T47D (cell line): Measurements from ENCODE around the gene SCRN2.
A peak's percentile ranks its signal among the peaks of the same experiment; 100 is the strongest.

ENCODE experiments used
- DNase-seq, 2 experiments: peaks; one replicate each; pipeline versions ENCODE4 v3.0.0 to v3.0.0-alpha.2; 2011 to 2012; ENCODE audit warnings: low read depth in 1 of 2, low spot score in 1 of 2
- JUND ChIP-seq: IDR thresholded peaks from 2 replicates; pipeline ENCODE4 v1.6.1; 2012; ENCODE audit warnings: low read depth
- in situ Hi-C: cut with HindIII; loops from 2 replicates; pipeline ENCODE4 v1.10.0; 2016; ENCODE audit warnings: low sequenced_read_pairs, low pct_unique_long_range_greater_than_20kb

Gene SCRN2

DNA sequence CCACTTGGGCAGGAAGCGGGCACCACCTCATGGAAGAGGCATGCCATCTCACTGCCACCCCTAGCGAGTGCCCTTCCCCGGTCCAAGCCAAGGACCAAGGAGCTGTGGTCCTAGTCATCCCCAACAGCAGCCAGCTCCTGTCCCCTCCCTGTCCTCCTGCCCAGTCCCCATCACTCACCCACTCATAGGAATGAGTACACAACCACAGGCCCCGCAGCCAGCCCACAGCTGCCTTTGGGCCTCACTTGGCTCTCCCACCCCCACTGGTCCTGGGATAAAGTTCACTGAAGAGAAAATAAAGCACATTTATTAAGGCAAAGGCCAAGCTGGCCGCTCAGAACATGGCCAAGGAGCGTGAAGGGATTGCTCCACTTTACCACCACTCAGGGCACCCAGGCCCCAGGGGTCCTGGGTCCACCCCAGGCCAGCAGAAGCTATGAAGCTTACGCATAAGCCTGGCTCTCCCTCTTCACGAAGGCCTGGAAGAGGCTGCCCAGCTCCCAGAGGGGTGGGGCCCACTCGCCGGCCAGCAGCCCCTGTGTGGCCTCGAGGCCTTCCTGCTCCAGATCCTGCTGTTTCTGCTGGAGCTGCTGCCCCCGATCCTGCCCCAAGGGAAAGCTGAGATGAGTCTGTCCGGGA is 3.6 kb downstream of the SCRN2 start:
- TF ChIP-seq JUND: no peak
- no peak for DNase-seq
- in situ Hi-C loops: no loop called here

DNA sequence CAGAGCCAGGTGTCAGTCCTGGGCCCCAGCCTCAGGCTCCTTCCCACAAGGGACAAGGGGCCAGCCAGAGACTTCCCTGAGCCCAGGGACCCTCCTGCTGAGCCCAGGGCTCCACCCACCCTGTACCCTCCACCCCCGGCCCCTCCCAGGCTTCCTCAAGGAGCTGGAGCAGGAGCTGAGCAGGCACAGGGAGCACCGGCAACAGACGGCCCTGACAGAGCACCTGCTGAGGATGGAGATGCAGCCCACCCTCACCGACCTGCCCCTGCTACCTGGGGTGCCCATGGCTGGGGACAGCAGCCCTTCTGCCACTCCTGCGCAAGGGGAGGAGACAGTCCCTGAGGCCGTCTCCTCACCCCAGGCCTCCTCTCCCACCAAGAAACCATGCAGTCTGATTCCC is 4.5 kb downstream of the SCRN2 start:
- in situ Hi-C loops: no loop called here
- TF ChIP-seq JUND: no peak
- DNase-seq: no peak

DNA sequence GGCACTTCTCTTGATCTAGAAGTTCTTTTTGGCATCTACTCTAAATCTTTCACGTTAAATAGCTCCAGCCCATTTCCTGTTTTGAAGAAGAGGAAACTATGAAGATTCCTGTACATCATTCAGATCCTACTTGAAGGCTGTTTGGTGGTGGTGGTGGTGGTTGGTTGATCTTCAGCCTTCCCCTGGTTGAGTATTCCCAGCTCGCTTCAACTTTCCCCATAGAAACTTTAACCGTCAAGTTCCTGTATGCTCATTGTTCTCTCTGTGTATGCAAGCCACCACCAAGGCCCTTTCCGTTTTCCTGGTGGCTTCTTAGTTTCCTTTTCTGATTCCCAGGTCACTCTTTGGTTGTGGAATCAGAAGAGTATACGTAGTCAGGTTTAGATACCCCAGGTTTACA is 6.3 kb downstream of the SCRN2 start:
- no peak for TF ChIP-seq JUND
- in situ Hi-C loops: no loop called here
- no peak for DNase-seq

GRCh38 chr17:47831934-47832327 is 9.1 kb downstream of the SCRN2 start:
- in situ Hi-C loops: no loop called here
- no peak for DNase-seq
- TF ChIP-seq JUND: no peak

GRCh38 chr17:47831003-47831933 is 9.8 kb downstream of the SCRN2 start, which contains the start of the genes LRRC46 and MRPL10:
Gene LRRC46 (plus strand): TSS chr17:47831670. CDS start chr17:47831990, 320 bp downstream.
Gene MRPL10 (minus strand): TSS chr17:47831541. CDS start chr17:47831511, 30 bp downstream.
- TF ChIP-seq JUND: no peak
- in situ Hi-C loops: no loop called here

DNA sequence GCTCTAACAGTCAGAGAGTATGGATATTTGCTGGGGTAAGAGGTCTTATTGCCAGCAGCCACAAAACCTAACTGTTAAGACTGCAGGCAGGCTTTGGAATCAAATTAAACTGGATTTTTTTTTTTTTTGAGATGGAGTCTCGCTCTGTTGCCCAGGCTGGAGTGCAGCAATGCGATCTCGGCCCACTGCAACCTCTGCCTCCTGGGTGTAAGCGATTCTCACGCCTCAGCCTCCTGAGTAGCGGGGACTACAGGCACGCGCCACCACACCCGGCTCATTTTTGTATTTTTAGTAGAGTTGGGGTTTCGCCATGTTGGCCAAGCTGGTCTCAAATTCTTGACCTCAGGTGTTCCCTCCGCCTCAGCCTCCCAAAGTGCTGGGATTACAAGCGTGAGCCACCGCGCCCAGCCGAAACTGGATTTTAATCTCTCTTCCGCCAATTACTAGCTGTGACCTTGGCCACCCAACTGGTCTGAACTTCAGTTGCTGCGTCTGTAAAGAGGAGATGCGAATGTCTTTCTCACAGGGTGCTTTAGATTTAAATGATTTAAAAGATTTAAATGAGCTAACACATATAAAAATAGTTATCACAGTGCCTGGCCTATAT is 10.6 kb downstream of the SCRN2 start:
- in situ Hi-C loops: no loop called here
- TF ChIP-seq JUND: no peak
- DNase-seq: no peak

More at GRCh38 chr17:47831003-47831933, 9.8 kb downstream of the SCRN2 start, which contains the start of the genes LRRC46 and MRPL10:
- peak; percentile 95 for DNase-seq

DNA sequence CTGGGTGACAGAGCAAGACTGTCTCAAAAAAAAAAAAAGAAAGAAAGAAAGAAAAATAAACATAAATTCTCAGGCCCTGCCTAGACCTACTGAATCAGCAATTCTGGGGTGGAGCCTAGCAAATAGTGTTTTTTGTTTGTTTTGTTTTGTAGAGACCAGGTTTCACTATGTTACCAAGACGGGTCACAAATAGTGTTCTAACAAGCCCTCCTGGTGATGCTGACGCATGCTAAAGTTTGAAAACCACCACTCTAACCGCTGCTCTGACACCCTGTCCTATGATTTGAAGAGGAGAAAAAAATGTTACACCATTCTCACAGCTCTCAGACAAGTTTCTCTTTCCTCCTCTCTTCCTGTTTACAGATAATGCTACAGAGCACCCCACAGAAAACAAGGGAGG is 11.2 kb downstream of the SCRN2 start:
- in situ Hi-C loops: no loop called here
- DNase-seq: no peak
- TF ChIP-seq JUND: no peak

DNA sequence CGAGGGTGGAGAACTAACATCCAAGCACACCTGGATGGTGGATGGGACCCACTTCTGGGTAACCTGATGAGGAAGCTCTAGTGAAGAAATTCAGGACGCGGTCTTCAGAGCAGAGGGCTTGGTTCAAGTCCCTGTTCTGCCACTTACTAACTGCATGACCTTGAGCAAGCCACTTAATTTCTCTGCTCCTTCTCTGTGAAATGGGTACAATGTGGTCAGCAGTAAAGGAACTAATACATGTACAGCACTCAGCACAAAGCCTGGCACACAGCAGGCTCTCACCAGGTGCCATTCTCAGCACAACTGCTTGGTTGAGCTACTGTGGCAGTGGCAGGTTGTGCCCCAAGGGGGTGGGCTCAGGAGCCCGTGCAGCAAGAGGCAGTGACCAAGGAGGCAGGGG is 17.6 kb downstream of the SCRN2 start:
- no peak for DNase-seq
- no peak for TF ChIP-seq JUND
- in situ Hi-C loops: no loop called here

- no peak for TF ChIP-seq JUND
- DNase-seq: no peak
- in situ Hi-C loops: no loop called here
Measured at GRCh38 chr17:47822785-47823184, 18.3 kb downstream of the SCRN2 start.

DNA sequence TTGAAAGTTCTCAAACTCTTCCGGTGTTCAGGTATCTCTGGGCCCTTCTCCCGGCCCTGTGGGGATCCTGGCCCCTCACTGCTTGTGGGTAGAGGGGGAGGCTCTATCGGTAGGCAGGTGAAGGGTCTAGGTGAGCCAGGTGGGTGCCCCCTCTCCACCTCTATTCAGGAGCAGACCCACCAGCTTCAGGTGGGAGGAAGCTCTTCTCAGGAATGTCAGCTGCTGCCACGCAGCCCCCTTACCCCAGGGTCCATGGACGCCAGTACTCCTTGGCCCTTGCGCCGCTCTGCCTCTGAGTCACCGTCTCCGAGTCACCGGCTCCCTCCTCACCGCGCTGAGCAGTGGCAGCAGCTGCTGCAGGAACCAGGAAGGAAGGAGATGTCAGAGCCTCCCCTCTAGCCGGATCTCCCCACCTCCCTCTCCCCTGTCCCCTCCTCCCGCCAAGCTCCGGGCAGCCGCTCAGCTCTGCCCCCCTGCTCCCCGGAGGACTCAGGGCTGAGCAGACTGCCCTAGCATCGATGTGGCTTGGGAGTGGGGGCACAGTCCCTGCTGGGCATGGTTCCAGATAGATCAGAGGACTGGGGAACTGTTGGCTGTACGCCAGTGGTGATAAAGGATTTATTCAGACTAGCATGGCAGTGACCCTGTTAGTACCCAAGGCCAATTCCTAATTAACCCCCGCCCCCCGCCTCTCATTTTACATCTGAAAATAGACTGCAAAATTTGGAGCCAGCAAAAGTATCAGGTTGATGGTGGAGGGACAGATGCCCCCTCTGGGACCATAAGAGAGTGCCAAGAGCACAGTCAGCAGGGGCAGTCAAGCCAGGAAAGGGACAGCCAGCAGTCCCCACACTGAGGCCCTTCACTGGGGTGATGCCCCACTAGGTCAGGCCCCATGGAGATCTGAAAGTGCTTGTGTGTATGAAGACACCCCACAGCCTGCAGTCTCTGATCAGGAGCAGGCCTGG is 19.4 kb downstream of the SCRN2 start, which contains the start of gene OSBPL7:
Gene OSBPL7 (minus strand): TSS at position 371 of the 968 bp plus-strand sequence. CDS start 1,516 bp downstream, outside the sequence.
- DNase-seq: peak; percentile 79 to 80
- TF ChIP-seq JUND: no peak
- in situ Hi-C loops: no loop called here

- in situ Hi-C loops: no loop called here
- no peak for TF ChIP-seq JUND
- no peak for DNase-seq
Measured at GRCh38 chr17:47821031-47821423, 20.0 kb downstream of the SCRN2 start.
